ENCODE data around the gene GNMT.

Gene GNMT

GRCh38 chr6:42960243-42961019, at the start of gene GNMT:
TSS of gene GNMT (plus strand) at chr6:42960754. CDS start at chr6:42960768, 14 bp downstream.
- DNase-seq (ENCODE audit: low read depth in 2 of 2), result no peak

GRCh38 chr6:42911171-42912021, 49.2 kb upstream of the GNMT start:
- DNase-seq (ENCODE audit: low read depth in 2 of 2), result no peak

- DNase-seq (ENCODE audit: low read depth in 2 of 2), result no peak
Observed at GRCh38 chr6:42914546-42914945, 46.0 kb upstream of the GNMT start.

GRCh38 chr6:42915732-42916131, 44.8 kb upstream of the GNMT start, which contains the start of gene PTCRA:
TSS of gene PTCRA (plus strand) at chr6:42916053. CDS start at chr6:42916070, 17 bp downstream.
- DNase-seq (ENCODE audit: low read depth in 2 of 2), result no peak

- DNase-seq (ENCODE audit: low read depth in 2 of 2), result no peak
Observed at GRCh38 chr6:42916288-42916687, 44.3 kb upstream of the GNMT start.

- no peak for DNase-seq (ENCODE audit: low read depth in 2 of 2)
Observed at GRCh38 chr6:42921801-42922200, 38.8 kb upstream of the GNMT start.

- DNase-seq (ENCODE audit: low read depth in 2 of 2), result no peak
Observed at GRCh38 chr6:42923666-42924065, 36.9 kb upstream of the GNMT start.

GRCh38 chr6:42925248-42925857, 35.2 kb upstream of the GNMT start:
- no peak for DNase-seq (ENCODE audit: low read depth in 2 of 2)

GRCh38 chr6:42928986-42929820, 31.4 kb upstream of the GNMT start, which contains the start of gene CNPY3:
TSS of gene CNPY3 (plus strand) at chr6:42929480. CDS start at chr6:42929571, 91 bp downstream.
- peak; percentile 90 to 91 for DNase-seq (ENCODE audit: low read depth in 2 of 2)

GRCh38 chr6:42929821-42930360, 30.7 kb upstream of the GNMT start:
- DNase-seq (ENCODE audit: low read depth in 2 of 2), result peak; percentile 17 to 18

GRCh38 chr6:42932412-42932811, 28.1 kb upstream of the GNMT start:
- no peak for DNase-seq (ENCODE audit: low read depth in 2 of 2)

- DNase-seq (ENCODE audit: low read depth in 2 of 2), result no peak
Observed at GRCh38 chr6:42933205-42933604, 27.3 kb upstream of the GNMT start.

GRCh38 chr6:42935322-42935721, 25.2 kb upstream of the GNMT start:
- DNase-seq (ENCODE audit: low read depth in 2 of 2), result no peak

GRCh38 chr6:42936398-42936797, 24.2 kb upstream of the GNMT start:
- DNase-seq (ENCODE audit: low read depth in 2 of 2), result no peak

GRCh38 chr6:42937548-42938427, 22.8 kb upstream of the GNMT start:
- DNase-seq (ENCODE audit: low read depth in 2 of 2), result no peak

GRCh38 chr6:42938428-42938796, 22.1 kb upstream of the GNMT start:
- no peak for DNase-seq (ENCODE audit: low read depth in 2 of 2)

- no peak for DNase-seq (ENCODE audit: low read depth in 2 of 2)
Observed at GRCh38 chr6:42938987-42939809, 21.4 kb upstream of the GNMT start.

- DNase-seq (ENCODE audit: low read depth in 2 of 2), result no peak
Observed at GRCh38 chr6:42939810-42940167, 20.8 kb upstream of the GNMT start.

- no peak for DNase-seq (ENCODE audit: low read depth in 2 of 2)
Observed at GRCh38 chr6:42940493-42941045, 20.0 kb upstream of the GNMT start.
